CD4-positive, alpha-beta T cell (primary cell): ENCODE results near the gene ZMYM2. TPM values are rescaled to one million over a fixed set of nuclear protein-coding genes. Genes with fewer than 3 reads are reported as not detected.

ENCODE experiments used
- ATAC-seq: fragments of 200-7000 bp; cut with Tn5 transposase; one replicate; pipeline ENCODE4 v1.10.0; 2022; ENCODE audit warnings: mild to moderate bottlenecking; ENCODE audit not compliant: poor library complexity
- CTCF ChIA-PET: fragments of 350-600 bp; sonication (Branson Sonifier 250); formaldehyde crosslinking; loops from one replicate; lab custom pipeline; 2021; ENCODE audit warnings: antibody characterized with exemption, inconsistent platforms; lab: Charles Lee
- POLR2A ChIA-PET: fragments of 350-600 bp; sonication (Branson Sonifier 250); formaldehyde crosslinking; loops from one replicate; lab custom pipeline; 2021; ENCODE audit warnings: antibody characterized with exemption, inconsistent platforms; lab: Charles Lee
- DNase-seq, 14 experiments: peaks; one replicate each; pipeline ENCODE4 v3.0.0-alpha.2; 2013 to 2020; ENCODE audit warnings: mixed read lengths in 2 of 14
- H3K27ac ChIP-seq, 2 donors: one replicate each; pipeline versions ENCODE4 v1.5.1 to v1.7.0; 2013; ENCODE audit warnings: low read length in 2 of 2, low read depth in 1 of 2, mild to moderate bottlenecking in 1 of 2
- H3K27me3 ChIP-seq, 2 experiments: 1 replicate in 1 of 2; 2 replicates in 1 of 2; pipeline versions ENCODE4 v1.6.1 to v1.7.0; 2013; ENCODE audit warnings: low read length in 2 of 2, control low read depth in 1 of 2, mild to moderate bottlenecking in 1 of 2, moderate library complexity in 1 of 2; ENCODE audit not compliant: insufficient read depth in 2 of 2, control insufficient read depth in 1 of 2
- H3K36me3 ChIP-seq: one replicate; pipeline ENCODE4 v1.6.1; 2013; ENCODE audit warnings: low read length, control low read depth; ENCODE audit not compliant: insufficient read depth
- H3K4me1 ChIP-seq: one replicate; pipeline ENCODE4 v1.6.1; 2013; ENCODE audit warnings: low read length, control low read depth; ENCODE audit not compliant: insufficient read depth
- H3K4me3 ChIP-seq: one replicate; pipeline ENCODE4 v1.5.1; 2013; ENCODE audit warnings: mild to moderate bottlenecking, low read length, moderate library complexity
- H3K9me3 ChIP-seq, 2 experiments: 1 replicate in 1 of 2; 2 replicates in 1 of 2; pipeline versions ENCODE4 v1.6.1 to v1.7.0; 2013; ENCODE audit warnings: low read length in 2 of 2, mild to moderate bottlenecking in 2 of 2, control low read depth in 1 of 2, moderate library complexity in 1 of 2; ENCODE audit not compliant: control insufficient read depth in 1 of 2, insufficient read depth in 1 of 2
- H3K27ac Mint-ChIP-seq: one replicate; pipeline ENCODE4 v1.8.0; 2020; ENCODE audit warnings: mixed read lengths
- H3K27me3 Mint-ChIP-seq: one replicate; pipeline ENCODE4 v1.8.0; 2021; ENCODE audit warnings: mixed read lengths
- H3K36me3 Mint-ChIP-seq: one replicate; pipeline ENCODE4 v1.8.0; 2021; ENCODE audit warnings: low read depth, mixed read lengths
- H3K4me1 Mint-ChIP-seq: one replicate; pipeline ENCODE4 v1.8.0; 2021; ENCODE audit warnings: low read depth, mixed read lengths
- H3K4me3 Mint-ChIP-seq: one replicate; pipeline ENCODE4 v1.8.0; 2020; ENCODE audit warnings: mild to moderate bottlenecking, mixed read lengths
- H3K9me3 Mint-ChIP-seq: one replicate; pipeline ENCODE4 v1.8.0; 2020; ENCODE audit warnings: mixed read lengths
- CTCF ChIP-seq: fragments of 200-600 bp; IDR thresholded peaks from one replicate; pipeline ENCODE4 v1.8.0; 2022; ENCODE audit warnings: antibody characterized with exemption, mild to moderate bottlenecking
- intact Hi-C, 2 experiments: fragments of 100-400 bp; cut with DNase I in 1 of 2; cut with micrococcal nuclease in 1 of 2; formaldehyde crosslinking; loops; one replicate each; pipeline versions ENCODE4 v1.15.1 to v1.9.0; 2023 to 2025; cut with DNase I, micrococcal nuclease
- total RNA-seq, 174 experiments: library from RNA in 2 of 174; stranded (reverse) in 2 of 174; gene quantifications; one replicate each; pipeline ENCODE4 v1.2.3 and lab custom pipeline; 2021 to 2026

ZMYM2 gene
- total RNA-seq, 2 experiments from 2014 or later: 106 to 110 TPM

DNA sequence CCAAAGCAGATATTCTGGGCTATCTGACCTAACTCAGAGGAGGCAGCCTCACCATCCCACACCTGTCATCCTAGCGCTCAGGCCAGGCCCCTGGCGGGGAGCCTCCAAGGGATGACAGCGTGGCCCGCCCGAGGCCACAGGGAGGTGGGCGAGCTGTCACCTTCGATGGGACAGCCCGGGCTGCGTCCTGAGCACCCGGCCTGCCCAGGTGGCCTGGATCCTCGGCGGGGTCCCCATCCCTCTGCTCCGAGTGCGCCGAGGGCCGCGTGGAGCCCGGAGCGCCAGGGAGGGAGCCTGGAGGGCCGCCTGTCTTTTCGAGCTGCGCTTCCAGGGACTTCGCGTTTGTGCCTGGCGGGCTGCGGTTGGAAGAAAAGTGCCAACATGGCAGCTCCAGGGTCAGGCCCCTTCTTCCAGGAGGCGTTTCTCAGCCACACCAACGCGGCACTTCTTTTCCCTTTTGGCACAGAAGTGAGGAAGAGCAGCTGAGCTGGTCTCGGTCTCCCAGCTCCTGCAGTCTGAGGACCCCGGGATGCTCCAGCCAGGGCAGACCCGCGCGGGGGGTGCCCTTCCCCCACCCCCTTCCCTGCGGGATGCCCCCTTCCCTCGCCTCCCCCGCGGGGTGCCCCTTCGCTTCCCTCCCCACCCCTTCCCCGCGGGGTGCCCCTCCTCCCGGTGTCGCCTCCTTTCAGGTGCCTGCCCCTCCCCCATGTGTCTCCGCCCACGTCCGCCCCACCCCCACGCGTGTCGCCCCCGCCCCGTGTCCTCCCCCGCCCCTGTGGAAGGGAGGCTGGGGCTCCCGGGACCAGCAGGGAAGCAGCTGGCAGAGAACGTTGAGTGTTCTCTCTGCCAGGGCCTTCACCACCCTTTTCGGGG lies 160.0 kb downstream of the ZMYM2 start:
- ChIA-PET CTCF (interaction anchor here (1.2 to 2.1 kb wide), 3 partner anchors 9 to 159 kb away, joined by 3 to 12 read pairs (median 5); no protein-coding TSS in a partner anchor), POLR2A (interaction anchor here (0.6 to 1.7 kb wide), 15 partner anchors 9 to 1958 kb away, joined by 3 to 17 read pairs (median 4); partner anchors contain the start of genes GJA3, PSPC1 and ZMYM5)
- intact Hi-C loops: no loop called here
- no peaks in the 10 kb centered on the region for H3K36me3 Mint-ChIP-seq
- Histone ChIP-seq H3K27ac (peak overlapping the region in 1 of 2 donors; percentile 40), H3K27me3 (no peaks in the 10 kb centered on the region), H3K36me3 (no peaks in the 10 kb centered on the region), H3K4me3 (peak overlapping the region; percentile 75), H3K9me3 (no peaks in the 10 kb centered on the region), H3K4me1 (peaks cover 30% of the 10 kb centered on the region)
- peak; percentile 26 to 77 (median 51) for DNase-seq
- no peak for TF ChIP-seq CTCF
- peak; percentile 47 for ATAC-seq
- H3K27ac Mint-ChIP-seq: peak overlapping the region; percentile 77
- H3K9me3 Mint-ChIP-seq: no peaks in the 10 kb centered on the region
- peaks cover 26% of the 10 kb centered on the region for H3K4me1 Mint-ChIP-seq
- H3K27me3 Mint-ChIP-seq: no peaks in the 10 kb centered on the region
- peak overlapping the region; percentile 86 for H3K4me3 Mint-ChIP-seq

- no peak for TF ChIP-seq CTCF
- Mint-ChIP-seq H3K27ac (peak overlapping the region; percentile 77), H3K36me3 (no peaks in the 10 kb centered on the region), H3K9me3 (no peaks in the 10 kb centered on the region), H3K27me3 (peaks cover 6% of the 10 kb centered on the region), H3K4me3 (peak overlapping the region; percentile 86), H3K4me1 (peaks cover 26% of the 10 kb centered on the region)
- Histone ChIP-seq H3K9me3 (no peaks in the 10 kb centered on the region), H3K36me3 (no peaks in the 10 kb centered on the region), H3K4me1 (peaks cover 30% of the 10 kb centered on the region), H3K27ac (peak overlapping the region; percentile 14 to 45), H3K4me3 (peak overlapping the region; percentile 52), H3K27me3 (no peaks in the 10 kb centered on the region)
- ATAC-seq (no peak), DNase-seq (no peak)
- ChIA-PET CTCF (interaction anchor here (2.1 kb wide), 1 partner anchor 8 kb away, joined by 12 read pairs; no protein-coding TSS in a partner anchor), POLR2A (interaction anchor here (0.6 to 1.8 kb wide), 6 partner anchors 8 to 256 kb away, joined by 3 to 17 read pairs (median 4); partner anchors contain the start of gene ZMYM5)
- intact Hi-C loops: no loop called here
These were observed 161.4 kb downstream of the ZMYM2 start for GRCh38 chr13:20119960-20120359.

DNA sequence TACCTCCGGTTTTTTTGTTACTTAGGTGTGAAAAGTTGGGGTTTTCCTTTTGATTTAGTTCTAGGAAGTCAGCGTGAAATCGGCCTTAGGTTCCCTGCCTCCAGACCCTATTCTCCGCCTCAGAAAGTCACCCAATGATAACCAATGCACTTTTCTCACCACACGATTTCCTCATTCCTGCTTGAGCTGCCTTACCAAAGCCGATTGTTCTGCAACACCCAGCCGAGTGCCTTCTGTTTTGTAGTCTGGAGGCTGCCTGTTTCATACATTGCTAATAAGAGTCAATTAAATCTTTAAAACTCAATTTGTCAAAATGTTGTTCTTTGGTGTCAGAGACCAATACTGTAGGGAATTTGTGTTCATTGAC lies 162.6 kb downstream of the ZMYM2 start:
- Mint-ChIP-seq H3K27ac (peak overlapping the region; percentile 77), H3K4me1 (peaks cover 26% of the 10 kb centered on the region), H3K4me3 (peak overlapping the region; percentile 86), H3K9me3 (no peaks in the 10 kb centered on the region), H3K27me3 (peaks cover 16% of the 10 kb centered on the region), H3K36me3 (no peaks in the 10 kb centered on the region)
- ATAC-seq (no peak), DNase-seq (peak in 2 of 14 experiments; percentile 15 to 23)
- intact Hi-C loops: no loop called here
- CTCF ChIA-PET: no interaction called here
- H3K27ac ChIP-seq: no peak overlapping the region
- TF ChIP-seq CTCF: no peak
- peak overlapping the region; percentile 52 for H3K4me3 ChIP-seq
- H3K4me1 ChIP-seq: peaks cover 30% of the 10 kb centered on the region
- H3K9me3 ChIP-seq: no peaks in the 10 kb centered on the region
- POLR2A ChIA-PET: interaction anchor here (1.8 kb wide), 1 partner anchor 13 kb away, joined by 4 read pairs; no protein-coding TSS in a partner anchor
- peaks cover 0 to 3% of the 10 kb centered on the region in 2 experiments for H3K27me3 ChIP-seq
- no peaks in the 10 kb centered on the region for H3K36me3 ChIP-seq
